Right ventricle myocardium superior (tissue), 1 donor: ENCODE measurements around the gene ARHGAP24. TPM values are rescaled to one million over a fixed set of nuclear protein-coding genes. Genes with fewer than 3 reads are reported as not detected.

ENCODE experiments used
- ATAC-seq: fragments of 200-7000 bp; cut with Tn5 transposase; one replicate; pipeline ENCODE4 v1.9.1; 2020; ENCODE audit warnings: mild to moderate bottlenecking; ENCODE audit not compliant: poor library complexity
- DNase-seq: peaks from one replicate; pipeline ENCODE4 v3.0.0-alpha.2; 2020
- intact Hi-C: fragments of 100-400 bp; cut with DNase I; formaldehyde crosslinking; loops from one replicate; pipeline ENCODE4 v1.11.2; 2022
- total RNA-seq: library from RNA; stranded (reverse); fragmentation: NEBNext Ultra II Directional; extraction: Animal tissue kit (Norgen Biotek cat#: 25700); gene quantifications from one replicate; pipeline ENCODE4 v1.2.1, GENCODE V29; 2021
- donor health status: DM: no; HTN: yes; CAD: no; lungs with severe emphysema.

ARHGAP24 gene
- total RNA-seq, 1 donor from 2014 or later = 11.1 TPM

GRCh38 chr4:85708468-85708867 is 233.5 kb downstream of the ARHGAP24 start:
- no peak for ATAC-seq
- intact Hi-C loops = no loop called here
- DNase-seq = no peak

DNA sequence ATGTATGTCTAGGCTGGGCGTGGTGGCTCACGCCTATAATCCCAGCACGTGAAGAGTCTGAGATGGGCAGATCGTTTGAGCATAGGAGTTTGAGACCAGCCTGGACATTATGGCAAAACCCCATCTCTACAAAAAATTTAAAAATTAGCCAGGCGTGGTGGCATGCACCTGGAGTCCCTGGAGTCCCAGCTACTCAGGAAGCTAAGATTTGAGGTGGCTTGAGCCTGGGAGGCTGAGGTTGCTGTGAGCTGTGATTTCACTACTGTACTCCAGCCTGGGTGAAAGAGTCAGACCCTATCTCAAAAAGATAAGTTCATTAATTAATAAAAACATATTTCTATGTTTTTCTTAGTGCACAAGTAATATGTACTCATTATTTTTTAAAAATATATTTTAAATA is 238.1 kb downstream of the ARHGAP24 start:
- intact Hi-C loops = no loop called here
- DNase-seq = no peak
- no peak for ATAC-seq

- intact Hi-C loops = no loop called here
- DNase-seq (no peak), ATAC-seq (no peak)
Measured at GRCh38 chr4:85715991-85716737, 241.2 kb downstream of the ARHGAP24 start.

- peak; percentile 36 for ATAC-seq
- no peak for DNase-seq
Measured at GRCh38 chr4:85717351-85717750, 242.4 kb downstream of the ARHGAP24 start.

DNA sequence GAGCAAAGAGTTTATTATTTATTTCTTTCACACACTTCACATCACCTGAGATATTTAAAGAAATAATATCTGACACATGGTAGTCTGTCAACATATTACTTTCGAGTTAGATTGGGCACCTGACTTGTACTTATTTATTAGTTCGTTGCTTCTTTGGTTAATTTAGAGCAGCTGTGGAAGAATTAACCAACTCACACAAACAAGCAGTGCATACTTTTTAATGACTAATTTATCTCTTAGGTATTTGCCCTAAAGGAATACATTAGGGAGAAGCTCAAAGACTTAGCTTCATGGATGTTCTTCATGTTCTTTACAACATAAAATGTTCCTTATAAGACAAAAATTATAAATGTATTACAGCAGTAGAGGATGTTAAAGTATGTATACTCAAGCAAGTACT is 242.9 kb downstream of the ARHGAP24 start:
- DNase-seq (no peak), ATAC-seq (no peak)
- intact Hi-C loops = no loop called here

More at GRCh38 chr4:85717351-85717750, 242.4 kb downstream of the ARHGAP24 start:
- intact Hi-C loops = no loop called here

DNA sequence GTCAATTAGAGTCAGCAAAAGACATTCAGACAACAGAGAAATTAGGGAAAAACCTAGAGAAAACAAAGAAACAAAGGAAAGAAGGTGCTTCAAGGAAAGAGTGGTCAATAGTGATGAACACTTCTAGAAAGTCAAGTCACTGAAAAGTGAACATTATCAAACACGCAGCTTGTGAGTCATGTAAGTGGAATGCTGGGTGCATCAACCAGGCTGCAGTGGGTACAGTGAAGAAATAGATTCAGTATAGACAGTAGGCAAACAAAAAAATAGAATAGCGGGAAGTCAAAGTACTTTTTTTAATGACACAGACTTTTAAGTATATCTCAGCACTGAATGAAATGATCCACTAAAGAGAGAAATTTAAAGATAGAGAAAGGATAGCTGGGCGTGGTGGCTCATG is 245.8 kb downstream of the ARHGAP24 start:
- intact Hi-C loops = no loop called here

DNA sequence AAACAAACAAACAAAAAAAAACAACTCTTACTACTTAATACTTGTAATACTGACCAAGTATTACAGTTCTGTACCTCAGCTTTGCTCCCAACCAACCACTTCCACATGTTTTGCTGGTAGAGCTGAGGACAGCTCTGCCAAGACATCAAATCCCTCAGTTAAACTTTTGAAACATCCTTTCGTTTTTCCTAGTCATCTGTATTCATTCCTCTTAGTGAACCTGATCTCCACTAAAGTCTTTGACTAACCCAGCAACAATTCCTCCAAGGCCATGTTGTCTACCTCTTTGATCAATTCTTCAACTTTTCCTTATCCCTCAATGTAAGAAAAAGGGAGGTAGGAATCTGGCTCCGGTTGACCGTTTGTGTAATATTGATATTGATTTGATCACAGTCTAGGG is 247.5 kb downstream of the ARHGAP24 start:
- intact Hi-C loops = no loop called here

More for the DNA sequence above, 245.8 kb downstream of the ARHGAP24 start:
- ATAC-seq (no peak), DNase-seq (no peak)

GRCh38 chr4:85722807-85723206 is 247.9 kb downstream of the ARHGAP24 start:
- no peak for ATAC-seq
- intact Hi-C loops = no loop called here
- no peak for DNase-seq

More for the DNA sequence above, 247.5 kb downstream of the ARHGAP24 start:
- DNase-seq = no peak
- ATAC-seq = no peak

GRCh38 chr4:85724791-85725563 is 250.0 kb downstream of the ARHGAP24 start:
- peak; percentile 45 for ATAC-seq
- intact Hi-C loops = no loop called here

DNA sequence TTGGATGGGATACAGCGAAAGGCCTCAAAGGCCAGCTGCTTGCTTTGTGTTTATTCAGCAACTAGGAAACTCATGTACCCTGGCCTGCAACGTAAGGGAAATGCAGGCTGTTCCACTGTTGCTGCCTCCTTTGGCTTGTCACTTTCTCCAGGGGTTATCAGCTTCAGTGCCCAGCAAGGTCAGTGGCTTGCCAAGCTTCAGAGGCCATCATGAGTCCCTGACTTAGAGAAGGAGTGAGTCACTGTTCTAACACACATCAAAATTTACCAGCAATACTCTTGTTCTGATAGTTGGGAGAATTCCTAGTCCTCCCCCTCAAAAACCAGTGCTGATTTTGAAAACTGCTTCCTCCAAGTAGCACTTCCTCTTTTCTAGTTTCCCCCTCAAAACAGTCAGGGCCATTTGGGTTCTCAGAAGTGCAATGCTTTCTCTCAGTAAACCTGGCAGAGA is 250.8 kb downstream of the ARHGAP24 start:
- DNase-seq (peak; percentile 73), ATAC-seq (peak; percentile 93)
- intact Hi-C loops = no loop called here

More at GRCh38 chr4:85724791-85725563, 250.0 kb downstream of the ARHGAP24 start:
- DNase-seq = no peak

- intact Hi-C loops = no loop called here
- DNase-seq (no peak), ATAC-seq (no peak)
Measured at GRCh38 chr4:85726555-85726954, 251.6 kb downstream of the ARHGAP24 start.

DNA sequence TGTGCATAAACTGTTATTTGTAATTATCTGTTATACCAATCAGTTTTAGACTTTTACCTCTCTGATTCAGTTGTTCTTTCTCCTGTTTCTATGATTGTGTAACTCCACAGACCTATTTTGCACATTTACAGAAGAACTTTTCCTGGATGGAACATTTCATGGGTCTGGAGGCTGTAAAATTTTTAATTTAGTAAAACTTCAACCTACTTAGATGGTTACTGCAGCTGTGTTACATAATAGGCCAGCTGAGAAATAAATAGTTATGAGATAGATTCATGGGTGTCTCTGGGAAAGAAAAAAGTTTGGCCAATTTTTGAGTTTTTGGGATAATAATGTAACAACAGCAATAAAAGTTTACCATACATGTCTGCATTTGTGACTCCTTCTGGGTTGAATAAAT is 253.5 kb downstream of the ARHGAP24 start:
- ATAC-seq (no peak), DNase-seq (no peak)
- intact Hi-C loops = no loop called here

DNA sequence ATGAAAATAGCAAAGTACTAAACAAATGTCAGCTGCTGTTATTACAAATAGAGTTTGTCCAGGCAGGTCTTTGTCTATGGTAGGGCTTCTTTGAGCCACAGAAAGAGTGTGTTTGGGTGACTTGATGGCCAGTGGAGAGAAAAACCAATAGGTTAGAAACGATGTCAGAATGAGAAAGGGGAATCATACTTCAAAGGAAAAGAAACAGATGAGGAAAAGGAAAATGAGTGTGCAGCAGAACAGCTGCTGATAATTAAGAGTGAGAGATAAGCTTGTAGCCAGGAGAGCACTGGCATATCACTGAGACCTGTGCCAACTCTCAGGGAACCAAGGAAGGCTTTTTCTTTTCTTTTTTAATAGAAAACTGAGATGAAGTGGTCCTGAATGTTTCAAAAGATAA is 257.2 kb downstream of the ARHGAP24 start:
- DNase-seq = no peak
- intact Hi-C loops = no loop called here
- no peak for ATAC-seq

DNA sequence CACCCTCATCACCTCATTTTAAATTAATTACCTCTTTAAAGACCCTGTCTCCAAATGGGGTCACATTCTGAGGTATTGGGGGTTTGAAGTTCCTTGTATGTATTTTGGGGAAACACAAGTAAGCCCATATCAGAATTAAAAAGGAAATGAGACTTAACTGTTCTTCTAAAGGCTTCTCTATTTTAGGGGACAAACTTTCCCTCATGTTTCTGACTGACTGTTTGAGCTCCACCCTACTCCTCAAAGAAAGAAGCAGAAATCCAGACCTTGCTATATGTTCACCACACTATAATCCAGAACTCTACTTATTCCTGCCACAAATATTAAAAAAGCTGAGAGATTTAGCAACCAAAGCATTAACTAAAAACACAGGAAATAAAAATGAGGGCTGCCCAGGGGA is 258.8 kb downstream of the ARHGAP24 start:
- DNase-seq (no peak), ATAC-seq (peak; percentile 48)
- intact Hi-C loops = no loop called here

- ATAC-seq (peak; percentile 62), DNase-seq (no peak)
- intact Hi-C loops = no loop called here
Measured at GRCh38 chr4:85734424-85734831, 259.5 kb downstream of the ARHGAP24 start.

DNA sequence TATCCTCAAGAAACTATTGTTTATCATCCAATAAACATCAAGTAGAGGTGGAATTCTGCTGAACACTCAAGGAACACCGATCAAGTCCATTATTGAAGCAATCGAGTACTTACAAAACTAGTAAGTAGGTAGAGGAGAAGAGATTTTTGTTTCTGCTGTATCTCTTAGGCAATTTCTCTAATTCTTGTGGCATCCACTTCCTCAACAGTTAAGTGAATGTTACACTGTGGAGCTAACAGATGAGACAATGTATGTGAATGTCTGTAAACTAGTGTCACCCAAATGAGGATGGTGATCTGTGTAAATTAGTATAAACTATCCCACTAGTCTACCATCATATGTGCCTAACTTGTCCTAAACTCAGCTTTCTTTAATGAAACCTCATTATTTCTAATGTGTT is 261.6 kb downstream of the ARHGAP24 start:
- DNase-seq (no peak), ATAC-seq (no peak)
- intact Hi-C loops = no loop called here

- no peak for ATAC-seq
- no peak for DNase-seq
- intact Hi-C loops = no loop called here
Measured at GRCh38 chr4:85737254-85737653, 262.3 kb downstream of the ARHGAP24 start.

GRCh38 chr4:85738721-85739120 is 263.8 kb downstream of the ARHGAP24 start:
- ATAC-seq (no peak), DNase-seq (no peak)
- intact Hi-C loops = no loop called here

- intact Hi-C loops = loop anchor here (10.0 kb wide), 1 partner anchor 366 kb away; no protein-coding TSS in a partner anchor
- DNase-seq (no peak), ATAC-seq (no peak)
Measured at GRCh38 chr4:85740431-85740861, 265.5 kb downstream of the ARHGAP24 start.

DNA sequence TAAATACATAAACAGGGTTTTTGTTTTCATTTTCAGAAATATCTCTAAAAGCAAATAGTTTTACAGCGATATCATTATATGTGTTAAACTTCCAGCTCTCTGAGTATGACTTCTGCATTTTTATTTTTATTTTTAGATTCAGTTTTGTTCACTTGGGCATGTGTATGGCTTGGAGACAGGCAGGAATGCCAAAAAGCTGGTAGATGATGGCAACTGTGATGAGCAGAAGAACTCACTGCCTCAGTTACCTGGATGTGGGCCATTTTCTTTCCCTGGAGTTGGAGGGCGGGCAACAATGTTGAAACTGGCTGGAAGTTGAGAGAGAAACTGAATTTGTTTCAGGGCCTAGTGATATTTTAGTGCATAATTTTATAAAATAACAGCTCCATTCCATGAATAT is 266.4 kb downstream of the ARHGAP24 start:
- intact Hi-C loops = loop anchor here (10.0 kb wide), 1 partner anchor 367 kb away; no protein-coding TSS in a partner anchor
- ATAC-seq (no peak), DNase-seq (no peak)
